K562 (cell line): ENCODE results near the gene ZNF689. TPM values are rescaled to one million over a fixed set of nuclear protein-coding genes. Genes with fewer than 3 reads are reported as not detected.

ENCODE experiments used
- IRF2 ChIP-seq: sonication (generic); formaldehyde crosslinking; IDR thresholded peaks from 2 replicates; pipeline ENCODE4 v1.8.1; 2022; ENCODE audit warnings: mild to moderate bottlenecking, missing genetic modification reagents
- LEF1 ChIP-seq: fragments of 450-650 bp; IDR thresholded peaks from 2 replicates; pipeline ENCODE4 v1.6.1; 2016; ENCODE audit warnings: mild to moderate bottlenecking
- MYC ChIP-seq, 2 experiments: fragments of 250-450 bp in 1 of 2; sonication (Bioruptor Pico) in 1 of 2; IDR thresholded peaks; 2 replicates each; pipeline versions ENCODE4 v1.5.1 to v1.6.1; 2012 to 2021; ENCODE audit warnings: low read depth in 2 of 2, borderline replicate concordance in 1 of 2, improper control_type of control experiment in 1 of 2, low read length in 1 of 2, mild to moderate bottlenecking in 1 of 2, moderate library complexity in 1 of 2
- RCOR1 ChIP-seq, 2 experiments: IDR thresholded peaks; 2 replicates each; pipeline ENCODE4 v1.6.1; 2012; ENCODE audit warnings: low read depth in 2 of 2, low read length in 2 of 2, borderline replicate concordance in 1 of 2, improper control_type of control experiment in 1 of 2
- polyA plus RNA-seq, 8 experiments: library from polyadenylated mRNA; depleted of rRNA in 4 of 8; stranded (reverse) in 5 of 8; unstranded in 3 of 8; fragments of >200 nt; fragmentation: Nextera tagmentation in 2 of 8; fragmentation: Illumina TruSeq in 1 of 8; extraction: Ambion mirVana in 2 of 8; extraction: Trizol in 1 of 8; gene quantifications; 2 replicates each; pipeline versions ENCODE4 v1.2.1 to v1.2.3, GENCODE V29; 2011 to 2014; ENCODE audit warnings: inconsistent platforms in 1 of 8, missing spikeins in 1 of 8
- total RNA-seq, 7 experiments: library from RNA; depleted of rRNA in 6 of 7; stranded (reverse); fragments of >200 nt in 6 of 7; fragmentation: Illumina TruSeq in 2 of 7; extraction: Trizol in 2 of 7; gene quantifications; 2 replicates each; pipeline versions ENCODE4 v1.2.1 to v1.2.3, GENCODE V29; 2011 to 2021; ENCODE audit warnings: low replicate concordance in 1 of 7
- TF ChIP-seq, protein P1 (sequence below), 2 experiments: fragments of 450-650 bp in 1 of 2; sonication (generic) in 1 of 2; formaldehyde crosslinking in 1 of 2; IDR thresholded peaks; 2 replicates each; pipeline versions ENCODE4 v1.7.1 to v1.9.0; 2016 to 2022; ENCODE audit warnings: inconsistent platforms in 1 of 2, mild to moderate bottlenecking in 1 of 2, missing genetic modification reagents in 1 of 2
- TF ChIP-seq, protein P2 (sequence below), 2 experiments: fragments of 450-650 bp; formaldehyde crosslinking in 1 of 2; IDR thresholded peaks; 2 replicates each; pipeline versions ENCODE4 v1.4.0 to v1.6.1; 2014 to 2020; ENCODE audit warnings: mild to moderate bottlenecking in 2 of 2, borderline replicate concordance in 1 of 2, low read depth in 1 of 2

Gene ZNF689
- total and polyA plus RNA-seq, 9 of the 15 experiments (the other 6 are each of a cell fraction or from before 2014, with no cell fraction given) = 5.4 to 15.4 (median 10.8) TPM

DNA sequence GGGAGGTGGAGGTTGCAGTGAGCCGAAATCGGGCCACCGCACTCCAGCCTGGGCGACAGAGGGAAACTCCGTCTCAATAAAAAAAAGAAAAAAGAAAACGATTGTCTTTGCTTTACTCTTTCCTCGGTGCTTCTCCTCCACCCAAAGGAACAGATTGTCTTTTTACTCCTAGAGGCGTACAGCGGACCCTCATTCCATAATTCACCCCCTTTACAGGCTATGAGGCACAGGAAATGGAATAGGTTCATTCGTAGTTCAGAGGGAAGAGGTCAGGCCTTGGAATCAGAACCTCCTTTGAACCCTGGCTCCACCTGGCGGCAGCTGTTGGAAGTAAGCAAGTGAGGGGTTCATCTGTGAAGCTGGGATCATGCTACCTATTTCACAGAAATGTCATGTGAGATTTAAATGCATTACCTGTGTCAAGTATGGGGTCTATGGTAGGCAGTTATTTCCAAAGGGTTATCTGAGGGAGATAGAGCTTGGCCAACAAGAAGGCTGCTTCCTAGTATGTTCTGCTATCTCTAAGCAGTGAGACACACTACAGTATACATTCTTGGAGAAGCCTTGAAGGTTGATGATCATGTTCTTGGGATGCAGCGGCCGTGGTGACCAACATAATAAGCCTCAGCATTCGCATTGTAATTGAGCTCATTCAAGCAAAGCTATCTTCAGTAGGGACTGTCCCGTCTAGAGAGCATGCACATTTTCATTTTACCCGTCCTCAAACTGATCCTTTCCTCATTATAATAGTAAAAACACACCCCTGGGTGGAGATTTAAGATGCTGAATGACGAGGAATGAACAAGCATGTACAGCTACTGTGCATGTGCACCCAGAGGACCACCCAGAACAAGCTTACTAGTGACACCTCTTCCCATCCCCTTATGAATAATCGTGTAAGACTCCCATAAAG is 18.7 kb upstream of the ZNF689 start (continued):
- TF ChIP-seq IRF2 (no peak), MYC (IDR thresholded peaks at IDR 0.05; ENCODE audit: low read depth, low read length) (peak; percentile 29; the same call in 1 of the 2 replicates), MYC (CRISPR knock-in tag; IDR thresholded peaks at IDR 0.05; ENCODE audit: borderline replicate concordance, low read depth) (no peak), LEF1 (peak; percentile 57; the same call in 1 of the 2 replicates), RCOR1 (IDR thresholded peaks at IDR 0.05; ENCODE audit: borderline replicate concordance in 1 of 2, low read depth in 2 of 2, low read length in 2 of 2) (peak in 1 of 2 experiments; percentile 60; a peak in 2 of 4 replicates)
- TF ChIP-seq, protein P1, sequence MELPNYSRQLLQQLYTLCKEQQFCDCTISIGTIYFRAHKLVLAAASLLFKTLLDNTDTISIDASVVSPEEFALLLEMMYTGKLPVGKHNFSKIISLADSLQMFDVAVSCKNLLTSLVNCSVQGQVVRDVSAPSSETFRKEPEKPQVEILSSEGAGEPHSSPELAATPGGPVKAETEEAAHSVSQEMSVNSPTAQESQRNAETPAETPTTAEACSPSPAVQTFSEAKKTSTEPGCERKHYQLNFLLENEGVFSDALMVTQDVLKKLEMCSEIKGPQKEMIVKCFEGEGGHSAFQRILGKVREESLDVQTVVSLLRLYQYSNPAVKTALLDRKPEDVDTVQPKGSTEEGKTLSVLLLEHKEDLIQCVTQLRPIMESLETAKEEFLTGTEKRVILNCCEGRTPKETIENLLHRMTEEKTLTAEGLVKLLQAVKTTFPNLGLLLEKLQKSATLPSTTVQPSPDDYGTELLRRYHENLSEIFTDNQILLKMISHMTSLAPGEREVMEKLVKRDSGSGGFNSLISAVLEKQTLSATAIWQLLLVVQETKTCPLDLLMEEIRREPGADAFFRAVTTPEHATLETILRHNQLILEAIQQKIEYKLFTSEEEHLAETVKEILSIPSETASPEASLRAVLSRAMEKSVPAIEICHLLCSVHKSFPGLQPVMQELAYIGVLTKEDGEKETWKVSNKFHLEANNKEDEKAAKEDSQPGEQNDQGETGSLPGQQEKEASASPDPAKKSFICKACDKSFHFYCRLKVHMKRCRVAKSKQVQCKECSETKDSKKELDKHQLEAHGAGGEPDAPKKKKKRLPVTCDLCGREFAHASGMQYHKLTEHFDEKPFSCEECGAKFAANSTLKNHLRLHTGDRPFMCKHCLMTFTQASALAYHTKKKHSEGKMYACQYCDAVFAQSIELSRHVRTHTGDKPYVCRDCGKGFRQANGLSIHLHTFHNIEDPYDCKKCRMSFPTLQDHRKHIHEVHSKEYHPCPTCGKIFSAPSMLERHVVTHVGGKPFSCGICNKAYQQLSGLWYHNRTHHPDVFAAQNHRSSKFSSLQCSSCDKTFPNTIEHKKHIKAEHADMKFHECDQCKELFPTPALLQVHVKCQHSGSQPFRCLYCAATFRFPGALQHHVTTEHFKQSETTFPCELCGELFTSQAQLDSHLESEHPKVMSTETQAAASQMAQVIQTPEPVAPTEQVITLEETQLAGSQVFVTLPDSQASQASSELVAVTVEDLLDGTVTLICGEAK (IDR thresholded peaks at IDR 0.05) = peak; percentile 54
- TF ChIP-seq, protein P1 (CRISPR knock-in tag; IDR thresholded peaks at IDR 0.05) = no peak
- TF ChIP-seq, protein P2, sequence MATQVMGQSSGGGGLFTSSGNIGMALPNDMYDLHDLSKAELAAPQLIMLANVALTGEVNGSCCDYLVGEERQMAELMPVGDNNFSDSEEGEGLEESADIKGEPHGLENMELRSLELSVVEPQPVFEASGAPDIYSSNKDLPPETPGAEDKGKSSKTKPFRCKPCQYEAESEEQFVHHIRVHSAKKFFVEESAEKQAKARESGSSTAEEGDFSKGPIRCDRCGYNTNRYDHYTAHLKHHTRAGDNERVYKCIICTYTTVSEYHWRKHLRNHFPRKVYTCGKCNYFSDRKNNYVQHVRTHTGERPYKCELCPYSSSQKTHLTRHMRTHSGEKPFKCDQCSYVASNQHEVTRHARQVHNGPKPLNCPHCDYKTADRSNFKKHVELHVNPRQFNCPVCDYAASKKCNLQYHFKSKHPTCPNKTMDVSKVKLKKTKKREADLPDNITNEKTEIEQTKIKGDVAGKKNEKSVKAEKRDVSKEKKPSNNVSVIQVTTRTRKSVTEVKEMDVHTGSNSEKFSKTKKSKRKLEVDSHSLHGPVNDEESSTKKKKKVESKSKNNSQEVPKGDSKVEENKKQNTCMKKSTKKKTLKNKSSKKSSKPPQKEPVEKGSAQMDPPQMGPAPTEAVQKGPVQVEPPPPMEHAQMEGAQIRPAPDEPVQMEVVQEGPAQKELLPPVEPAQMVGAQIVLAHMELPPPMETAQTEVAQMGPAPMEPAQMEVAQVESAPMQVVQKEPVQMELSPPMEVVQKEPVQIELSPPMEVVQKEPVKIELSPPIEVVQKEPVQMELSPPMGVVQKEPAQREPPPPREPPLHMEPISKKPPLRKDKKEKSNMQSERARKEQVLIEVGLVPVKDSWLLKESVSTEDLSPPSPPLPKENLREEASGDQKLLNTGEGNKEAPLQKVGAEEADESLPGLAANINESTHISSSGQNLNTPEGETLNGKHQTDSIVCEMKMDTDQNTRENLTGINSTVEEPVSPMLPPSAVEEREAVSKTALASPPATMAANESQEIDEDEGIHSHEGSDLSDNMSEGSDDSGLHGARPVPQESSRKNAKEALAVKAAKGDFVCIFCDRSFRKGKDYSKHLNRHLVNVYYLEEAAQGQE (IDR thresholded peaks at IDR 0.05; ENCODE audit: borderline replicate concordance) = peak; percentile 88
- TF ChIP-seq, protein P2 (CRISPR knock-in tag; IDR thresholded peaks at IDR 0.05; ENCODE audit: low read depth) = no peak
